AG09319 (cell line): ENCODE data around the gene PAFAH1B2.

Experiments
- DNase-seq: peaks from one replicate; pipeline ENCODE4 v3.0.0-alpha.2; 2010; ENCODE audit warnings: low read depth; ENCODE audit errors: extremely low read depth
- TF ChIP-seq, protein P1 (sequence below): IDR thresholded peaks from 2 replicates; pipeline ENCODE4 v1.5.1; 2011; ENCODE audit warnings: low read depth, mild to moderate bottlenecking, inconsistent platforms, low read length, moderate library complexity

Gene PAFAH1B2

GRCh38 chr11:117177534-117178209 lies 33.6 kb downstream of the PAFAH1B2 start:
- TF ChIP-seq, protein P1, sequence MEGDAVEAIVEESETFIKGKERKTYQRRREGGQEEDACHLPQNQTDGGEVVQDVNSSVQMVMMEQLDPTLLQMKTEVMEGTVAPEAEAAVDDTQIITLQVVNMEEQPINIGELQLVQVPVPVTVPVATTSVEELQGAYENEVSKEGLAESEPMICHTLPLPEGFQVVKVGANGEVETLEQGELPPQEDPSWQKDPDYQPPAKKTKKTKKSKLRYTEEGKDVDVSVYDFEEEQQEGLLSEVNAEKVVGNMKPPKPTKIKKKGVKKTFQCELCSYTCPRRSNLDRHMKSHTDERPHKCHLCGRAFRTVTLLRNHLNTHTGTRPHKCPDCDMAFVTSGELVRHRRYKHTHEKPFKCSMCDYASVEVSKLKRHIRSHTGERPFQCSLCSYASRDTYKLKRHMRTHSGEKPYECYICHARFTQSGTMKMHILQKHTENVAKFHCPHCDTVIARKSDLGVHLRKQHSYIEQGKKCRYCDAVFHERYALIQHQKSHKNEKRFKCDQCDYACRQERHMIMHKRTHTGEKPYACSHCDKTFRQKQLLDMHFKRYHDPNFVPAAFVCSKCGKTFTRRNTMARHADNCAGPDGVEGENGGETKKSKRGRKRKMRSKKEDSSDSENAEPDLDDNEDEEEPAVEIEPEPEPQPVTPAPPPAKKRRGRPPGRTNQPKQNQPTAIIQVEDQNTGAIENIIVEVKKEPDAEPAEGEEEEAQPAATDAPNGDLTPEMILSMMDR: no peak
- no peak for DNase-seq

- DNase-seq: peak; percentile 61
- TF ChIP-seq, protein P1: no peak
Measured at GRCh38 chr11:117178210-117179034, 34.3 kb downstream of the PAFAH1B2 start, which contains the start of gene SIDT2. TSS of gene SIDT2 (plus strand) at chr11:117178743. CDS start at chr11:117179264, 521 bp downstream.

DNA sequence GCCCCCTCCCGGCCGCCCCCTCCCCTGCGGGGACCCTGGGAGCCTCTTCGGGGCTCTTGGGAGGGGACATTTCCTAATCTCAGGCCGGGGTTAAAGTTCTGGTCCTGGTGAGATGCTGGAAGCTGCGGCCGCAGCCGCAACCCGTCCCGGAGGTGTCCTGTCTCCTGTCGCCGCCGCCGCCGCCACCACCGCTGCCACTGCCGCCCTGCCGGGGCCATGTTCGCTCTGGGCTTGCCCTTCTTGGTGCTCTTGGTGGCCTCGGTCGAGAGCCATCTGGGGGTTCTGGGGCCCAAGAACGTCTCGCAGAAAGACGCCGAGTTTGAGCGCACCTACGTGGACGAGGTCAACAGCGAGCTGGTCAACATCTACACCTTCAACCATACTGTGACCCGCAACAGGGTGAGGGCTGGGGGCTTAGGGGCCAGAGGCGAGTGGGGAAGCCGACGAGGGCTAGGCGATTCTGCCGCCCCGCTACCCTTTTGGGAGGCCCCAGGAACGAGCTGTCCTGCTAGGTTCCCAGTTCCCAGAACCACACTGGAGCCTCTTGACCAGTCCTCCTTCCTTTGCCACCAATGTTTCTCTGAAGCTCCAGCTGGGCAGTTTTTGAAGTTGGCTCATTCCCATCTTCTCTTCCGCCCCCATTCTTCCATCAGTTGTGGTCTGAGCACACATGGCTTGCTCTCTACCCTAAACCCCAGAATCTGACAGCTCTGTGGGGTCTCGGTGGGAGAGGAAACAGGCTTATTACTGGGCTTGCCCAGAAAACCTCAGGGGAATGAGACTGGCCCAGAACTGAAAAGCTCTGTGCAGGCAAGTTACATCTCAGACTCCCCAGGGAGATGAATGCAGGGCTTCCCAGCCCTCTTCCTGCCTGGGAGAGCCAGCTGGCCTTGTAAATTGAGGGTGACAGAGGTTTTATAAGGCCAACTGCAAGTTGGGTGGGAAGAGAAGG lies 35.2 kb downstream of the PAFAH1B2 start:
- no peak for DNase-seq

GRCh38 chr11:117180020-117180419 lies 35.9 kb downstream of the PAFAH1B2 start:
- TF ChIP-seq, protein P1: no peak
- DNase-seq: no peak

More for the DNA sequence above, 35.2 kb downstream of the PAFAH1B2 start:
- TF ChIP-seq, protein P1: no peak

DNA sequence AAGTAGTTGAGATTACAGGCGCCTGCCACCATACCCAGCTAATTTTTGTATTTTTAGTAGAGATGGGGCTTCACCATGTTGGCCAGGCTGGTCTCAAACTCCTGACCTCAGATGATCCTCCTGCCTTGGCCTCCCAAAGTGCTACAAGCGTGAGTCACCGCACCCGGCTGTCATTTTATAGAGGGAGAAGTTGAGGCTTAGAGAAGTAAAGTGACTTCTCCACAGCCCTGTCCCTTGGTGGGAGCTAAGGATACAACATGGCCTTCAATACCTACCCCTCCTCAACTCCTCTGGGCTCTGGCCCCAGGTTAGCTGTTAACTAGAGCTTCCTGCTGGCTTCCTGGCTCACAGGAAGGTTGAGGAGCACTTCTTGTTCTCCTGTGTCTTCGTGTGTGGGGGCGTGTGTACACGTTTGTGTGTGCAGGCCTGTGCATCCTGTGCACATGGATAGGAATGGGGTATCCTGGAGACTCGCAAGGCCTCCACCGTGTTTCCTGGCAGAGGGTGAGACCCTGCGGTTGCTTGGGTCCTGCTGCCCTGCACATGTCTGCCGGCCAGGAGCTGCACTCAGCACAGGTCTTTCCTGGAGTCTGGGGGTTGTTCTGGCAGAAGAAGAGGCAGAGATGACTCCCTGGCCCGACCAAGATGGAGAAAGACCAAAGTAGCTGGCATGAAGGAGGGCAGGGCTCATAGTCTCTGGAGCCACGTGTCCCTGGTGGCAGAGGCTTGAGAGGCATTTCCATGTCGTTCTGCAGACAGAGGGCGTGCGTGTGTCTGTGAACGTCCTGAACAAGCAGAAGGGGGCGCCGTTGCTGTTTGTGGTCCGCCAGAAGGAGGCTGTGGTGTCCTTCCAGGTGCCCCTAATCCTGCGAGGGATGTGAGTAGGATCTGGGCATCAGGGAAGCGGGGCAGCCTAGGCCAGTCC lies 36.8 kb downstream of the PAFAH1B2 start:
- DNase-seq: no peak

More for the DNA sequence above, 36.8 kb downstream of the PAFAH1B2 start:
- TF ChIP-seq, protein P1: peak; percentile 69
